T-helper 1 cell treated with Interleukin-12 subunit alpha and Interleukin-12 subunit beta and Interleukin-4 antibody, amounts not matched to agents 30 ng/mL and 1 ng/mL, for 36 hours (primary cell): ENCODE data around the gene NUDT4. TPM values are rescaled to one million over a fixed set of nuclear protein-coding genes. Genes with fewer than 3 reads are reported as not detected.

Experiments used
- intact Hi-C: fragments of 100-400 bp; cut with micrococcal nuclease; formaldehyde crosslinking; loops from one replicate; pipeline ENCODE4 v1.15.1; 2024
- total RNA-seq: library from RNA; stranded (reverse); gene quantifications from 2 replicates; pipeline ENCODE4 v1.2.3, GENCODE V29; 2022

The NUDT4 gene
- total RNA-seq, 1 donor from 2014 or later: 41.0 TPM

GRCh38 chr12:93451423-93452158 is 73.9 kb downstream of the NUDT4 start:
- intact Hi-C loops: no loop called here

GRCh38 chr12:93453633-93454032 is 75.9 kb downstream of the NUDT4 start:
- intact Hi-C loops: no loop called here

- intact Hi-C loops: no loop called here
Observed at GRCh38 chr12:93456077-93456476, 78.4 kb downstream of the NUDT4 start.

Other genes with a start within 250 kb of the NUDT4 start
- 183 and 184 TPM in 2 replicates for gene UBE2N, start 64.0 kb downstream of the NUDT4 start, total RNA-seq
- gene MRPL42, start 89.6 kb downstream of the NUDT4 start, total RNA-seq: 66.6 and 67.3 TPM in 2 replicates
- 51.2 and 52.2 TPM in 2 replicates for gene SOCS2, start 194.8 kb downstream of the NUDT4 start, total RNA-seq